Small intestine (tissue), 7 donors: ENCODE results near the gene HRAS. TPM values are rescaled to one million over a fixed set of nuclear protein-coding genes. Genes with fewer than 3 reads are reported as not detected.

Source experiments
- DNase-seq, 2 donors: peaks; one replicate each; pipeline versions ENCODE4 v3.0.0 to v3.0.0-alpha.2; 2013
- FAIRE-seq: peaks from 2 replicates; lab custom pipeline; 2012; peaks lifted over from hg19 to GRCh38; lab: Jason Lieb, UNC
- H3K27ac ChIP-seq, 3 donors: one replicate each; pipeline ENCODE4 v1.5.1; 2013; ENCODE audit warnings: low read length in 2 of 3, mild to moderate bottlenecking in 2 of 3, control low read depth in 1 of 3, inconsistent platforms in 1 of 3, low read depth in 1 of 3, moderate library complexity in 1 of 3
- H3K27me3 ChIP-seq, 3 donors: one replicate each; pipeline ENCODE4 v1.6.1; 2013; ENCODE audit warnings: low read length in 3 of 3, inconsistent platforms in 1 of 3; ENCODE audit not compliant: control insufficient read depth in 3 of 3, insufficient read depth in 3 of 3
- H3K36me3 ChIP-seq, 3 donors: one replicate each; pipeline ENCODE4 v1.6.1; 2013; ENCODE audit warnings: low read length in 3 of 3, inconsistent platforms in 1 of 3, low read depth in 1 of 3, mild to moderate bottlenecking in 1 of 3, moderate library complexity in 1 of 3; ENCODE audit not compliant: control insufficient read depth in 3 of 3, insufficient read depth in 2 of 3
- H3K4me1 ChIP-seq, 3 donors: one replicate each; pipeline ENCODE4 v1.6.1; 2013; ENCODE audit warnings: low read length in 2 of 3, inconsistent platforms in 1 of 3, low read depth in 1 of 3, mild to moderate bottlenecking in 1 of 3, moderate library complexity in 1 of 3; ENCODE audit not compliant: control insufficient read depth in 3 of 3, insufficient read depth in 2 of 3
- H3K4me3 ChIP-seq, 3 donors: one replicate each; pipeline ENCODE4 v1.5.1; 2013; ENCODE audit warnings: low read length in 3 of 3, control low read depth in 1 of 3, inconsistent platforms in 1 of 3, low read depth in 1 of 3, mild to moderate bottlenecking in 1 of 3, moderate library complexity in 1 of 3
- H3K9me3 ChIP-seq, 2 donors: one replicate each; pipeline ENCODE4 v1.6.1; 2013; ENCODE audit warnings: low read depth in 1 of 2, low read length in 1 of 2; ENCODE audit not compliant: control insufficient read depth in 2 of 2, insufficient read depth in 1 of 2
- WGBS, 3 donors: extraction: QIAGEN DNeasy Blood & Tissue Kit; methylation state at CpG; one replicate each; pipeline ENCODE4 v1.1.7; 2013; 5-methylcytosine and 5-hydroxymethylcytosine counted together
- polyA plus RNA-seq, 4 donors: library from polyadenylated mRNA; stranded (reverse) in 3 of 4; unstranded in 1 of 4; fragments of 200-250 nt in 3 of 4; fragments of 120-200 nt in 1 of 4; gene quantifications; one replicate each; pipeline versions ENCODE4 v1.2.1 to v1.2.3, GENCODE V29; 2013
- donor health status: healthy with polysubstance abuse.
- donor health status: control.
- donor health status: control.
- donor health status: Bipolar disorder and iron deficiency.
- donor health status: healthy.

The HRAS gene
- polyA plus RNA-seq, 4 donors: 23.6 to 142 (median 92.7) TPM

GRCh38 chr11:515131-515530 lies 20.2 kb downstream of the HRAS start:
- peaks cover 0 to 40% (median 3%) of the 10 kb centered on the region in 3 donors for H3K36me3 ChIP-seq
- H3K27me3 ChIP-seq: no peaks in the 10 kb centered on the region
- DNase-seq (no peak), FAIRE-seq (no peak)
- no peak overlapping the region for H3K4me3 ChIP-seq
- H3K27ac ChIP-seq: no peak overlapping the region
- H3K4me1 ChIP-seq: no peaks in the 10 kb centered on the region
- WGBS, 3 donors: 92 to 97% (median 96%) methylated on average over 6 of the region's 6 CpGs
- peaks cover 0 to 28% of the 10 kb centered on the region in 2 donors for H3K9me3 ChIP-seq

DNA sequence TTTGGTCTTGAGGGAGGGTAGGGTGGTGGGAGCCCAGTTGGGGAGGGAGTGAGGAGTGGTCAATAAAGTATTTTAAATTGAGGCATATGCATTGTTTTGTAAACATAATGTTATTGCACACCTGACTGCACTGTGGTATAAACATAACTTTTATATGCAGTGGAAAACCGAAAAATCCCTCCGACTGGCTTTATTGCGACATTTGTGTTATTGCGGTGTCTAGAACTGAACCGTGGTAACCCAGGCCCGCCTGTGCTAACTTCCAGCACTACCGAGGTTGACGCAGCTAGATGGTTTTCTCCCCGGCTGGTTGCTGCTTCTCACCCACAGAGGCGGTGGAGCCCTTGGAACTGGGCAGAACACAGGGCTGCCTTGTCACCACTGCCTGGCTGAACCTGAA lies 20.8 kb downstream of the HRAS start:
- Histone ChIP-seq H3K4me1 (no peaks in the 10 kb centered on the region), H3K27me3 (no peaks in the 10 kb centered on the region), H3K4me3 (no peak overlapping the region), H3K9me3 (peaks cover 0 to 28% of the 10 kb centered on the region in 2 donors), H3K36me3 (peaks cover 0 to 45% (median 3%) of the 10 kb centered on the region in 3 donors), H3K27ac (no peak overlapping the region)
- DNase-seq: no peak
- 87 to 92% (median 91%) methylated on average over 10 of the region's 10 CpGs for WGBS, 3 donors
- no peak for FAIRE-seq

GRCh38 chr11:512761-513595 lies 22.4 kb downstream of the HRAS start:
- DNase-seq (no peak), FAIRE-seq (no peak)
- no peaks in the 10 kb centered on the region for H3K4me1 ChIP-seq
- H3K9me3 ChIP-seq: peaks cover 0 to 19% of the 10 kb centered on the region in 2 donors
- no peaks in the 10 kb centered on the region for H3K27me3 ChIP-seq
- H3K27ac ChIP-seq: no peak overlapping the region
- H3K36me3 ChIP-seq: peaks cover 0 to 57% (median 3%) of the 10 kb centered on the region in 3 donors
- H3K4me3 ChIP-seq: no peak overlapping the region
- WGBS, 3 donors: 91 to 93% (median 93%) methylated on average over 29 of the region's 29 CpGs

GRCh38 chr11:508956-509355 lies 26.4 kb downstream of the HRAS start:
- Histone ChIP-seq H3K36me3 (peaks cover 0 to 46% (median 3%) of the 10 kb centered on the region in 3 donors), H3K9me3 (no peaks in the 10 kb centered on the region), H3K27me3 (no peaks in the 10 kb centered on the region), H3K4me1 (peaks cover 3 to 23% (median 7%) of the 10 kb centered on the region in 3 donors), H3K27ac (no peak overlapping the region), H3K4me3 (no peak overlapping the region)
- FAIRE-seq: no peak
- WGBS, 3 donors: 83 to 95% (median 92%) methylated on average over 5 of the region's 5 CpGs
- DNase-seq: no peak

DNA sequence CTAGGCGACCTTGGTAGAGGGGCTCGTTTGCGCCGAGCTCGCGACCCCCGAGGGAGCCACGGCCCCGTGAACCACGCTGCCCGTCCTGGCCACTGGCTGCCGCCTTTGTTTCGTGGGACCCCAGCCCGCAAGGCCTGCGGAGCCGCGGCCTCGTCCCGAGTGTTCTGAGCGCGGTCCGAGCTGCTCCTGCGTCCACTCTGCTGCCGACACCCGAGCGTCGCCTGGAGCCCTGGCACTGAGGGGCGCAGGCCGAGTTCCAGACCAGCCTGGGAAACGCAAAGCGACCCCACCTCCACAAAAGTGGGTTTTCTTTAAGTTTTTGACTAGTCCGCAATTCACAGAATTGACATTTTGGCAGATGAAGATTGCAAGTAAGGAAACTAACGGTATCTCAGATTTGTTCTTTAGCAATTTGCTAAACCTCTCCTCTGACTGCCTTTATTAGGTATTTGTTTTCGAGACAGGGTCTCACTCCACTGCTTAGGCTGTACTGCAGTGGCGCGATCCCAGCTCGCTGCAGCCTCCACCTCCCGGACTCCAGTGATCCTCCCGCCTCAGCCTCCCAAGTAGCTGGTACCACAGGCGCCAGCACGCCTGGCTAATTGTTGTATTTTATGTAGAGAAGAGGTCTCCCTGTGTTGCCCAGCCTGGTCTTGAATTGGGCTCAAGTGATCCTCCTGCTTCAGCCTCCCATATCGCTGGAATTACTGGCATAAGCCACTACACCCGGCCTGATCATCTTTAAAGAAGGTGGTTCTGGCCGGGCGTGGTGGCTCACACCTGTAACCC lies 27.5 kb downstream of the HRAS start:
- 42 to 59% (median 57%) methylated on average over 43 to 45 of the region's 45 CpGs for WGBS, 3 donors
- DNase-seq (no peak), FAIRE-seq (no peak)
- H3K27ac ChIP-seq: peak overlapping the region; percentile 11 to 56 (median 38)
- no peaks in the 10 kb centered on the region for H3K27me3 ChIP-seq
- H3K4me1 ChIP-seq: peaks cover 3 to 26% (median 7%) of the 10 kb centered on the region in 3 donors
- no peaks in the 10 kb centered on the region for H3K9me3 ChIP-seq
- H3K4me3 ChIP-seq: peak overlapping the region; percentile 34 to 65 (median 45)
- peaks cover 0 to 40% (median 3%) of the 10 kb centered on the region in 3 donors for H3K36me3 ChIP-seq

DNA sequence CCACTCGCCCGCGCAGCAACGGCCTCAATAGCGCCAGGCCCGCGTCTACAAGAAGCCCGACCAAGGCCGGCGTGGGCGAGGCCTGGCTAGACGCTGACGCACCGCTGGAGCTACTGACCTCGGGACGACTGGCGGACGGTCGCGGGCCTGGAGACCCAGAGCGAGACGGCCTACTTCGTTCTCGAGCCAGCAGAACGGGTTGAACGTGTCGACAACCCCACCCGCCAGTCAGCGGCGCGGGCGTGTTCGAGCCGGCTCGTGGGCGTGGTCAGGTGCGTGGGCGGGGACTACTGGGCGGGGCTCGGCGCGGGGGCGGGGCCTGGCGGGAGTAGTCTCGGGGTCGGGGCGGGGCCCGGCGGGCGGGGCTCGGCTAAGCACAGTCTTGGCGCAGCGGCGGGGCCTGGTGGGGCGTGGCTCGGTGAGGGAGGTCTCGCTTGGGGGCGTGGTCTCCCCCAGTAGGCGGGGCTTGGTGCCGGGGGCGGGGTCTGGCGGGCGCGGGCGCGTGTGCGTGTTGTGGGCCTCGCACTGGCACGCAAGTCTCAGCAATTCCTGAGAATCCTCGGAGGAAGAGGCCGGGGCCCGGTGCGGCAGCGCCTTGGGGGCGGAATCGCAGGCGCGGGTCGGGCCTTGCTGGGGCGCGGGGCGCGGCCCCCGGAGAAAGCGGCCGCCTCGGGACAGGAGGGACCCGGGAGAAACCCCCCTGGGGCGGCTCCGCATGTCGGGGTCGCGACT lies 28.2 kb downstream of the HRAS start, which contains the start of gene RNH1:
TSS of gene RNH1 (minus strand) at position 248 of the 732 bp plus-strand sequence. CDS start 5,080 bp downstream, outside the sequence.
- peak within 1 kb of the TSS; percentile 98 to 100 (median 99) for H3K27ac ChIP-seq
- DNase-seq (peak; percentile 95), FAIRE-seq (no peak)
- H3K4me3 ChIP-seq: peak within 1 kb of the TSS; percentile 65 to 79 (median 65)
- H3K9me3 ChIP-seq: no peaks in the 10 kb centered on the region
- peaks cover 0 to 46% (median 3%) of the 10 kb centered on the region in 3 donors for H3K36me3 ChIP-seq
- H3K27me3 ChIP-seq: no peaks in the 10 kb centered on the region
- H3K4me1 ChIP-seq: peaks cover 3 to 26% (median 7%) of the 10 kb centered on the region in 3 donors
- 1 to 3% (median 1%) methylated on average over 47 to 93 of the region's 93 CpGs for WGBS, 3 donors

GRCh38 chr11:506238-506994 lies 29.0 kb downstream of the HRAS start:
- DNase-seq: peak; percentile 96 to 99
- Histone ChIP-seq H3K9me3 (no peaks in the 10 kb centered on the region), H3K27me3 (no peaks in the 10 kb centered on the region), H3K4me3 (peak overlapping the region; percentile 65 to 79 (median 65)), H3K4me1 (peaks cover 3 to 26% (median 7%) of the 10 kb centered on the region in 3 donors), H3K27ac (peak overlapping the region; percentile 98 to 100 (median 99)), H3K36me3 (peaks cover 0 to 49% (median 2%) of the 10 kb centered on the region in 3 donors)
- WGBS, 3 donors: 0% methylated on average over 53 to 71 of the region's 71 CpGs
- FAIRE-seq: no peak
